Activated CD4-positive, alpha-beta T cell treated with anti-CD3 and anti-CD28 coated beads for 1 hour (primary cell): ENCODE data around the gene ZCCHC10.
"Not testable (repeated sequence)": the region's sequence is repeated elsewhere in the genome, so short reads cannot be mapped to it uniquely, and the experiment has no call there.

Source experiments
- DNase-seq: peaks from one replicate; pipeline ENCODE4 v3.0.0-alpha.2; 2020

Gene ZCCHC10

DNA sequence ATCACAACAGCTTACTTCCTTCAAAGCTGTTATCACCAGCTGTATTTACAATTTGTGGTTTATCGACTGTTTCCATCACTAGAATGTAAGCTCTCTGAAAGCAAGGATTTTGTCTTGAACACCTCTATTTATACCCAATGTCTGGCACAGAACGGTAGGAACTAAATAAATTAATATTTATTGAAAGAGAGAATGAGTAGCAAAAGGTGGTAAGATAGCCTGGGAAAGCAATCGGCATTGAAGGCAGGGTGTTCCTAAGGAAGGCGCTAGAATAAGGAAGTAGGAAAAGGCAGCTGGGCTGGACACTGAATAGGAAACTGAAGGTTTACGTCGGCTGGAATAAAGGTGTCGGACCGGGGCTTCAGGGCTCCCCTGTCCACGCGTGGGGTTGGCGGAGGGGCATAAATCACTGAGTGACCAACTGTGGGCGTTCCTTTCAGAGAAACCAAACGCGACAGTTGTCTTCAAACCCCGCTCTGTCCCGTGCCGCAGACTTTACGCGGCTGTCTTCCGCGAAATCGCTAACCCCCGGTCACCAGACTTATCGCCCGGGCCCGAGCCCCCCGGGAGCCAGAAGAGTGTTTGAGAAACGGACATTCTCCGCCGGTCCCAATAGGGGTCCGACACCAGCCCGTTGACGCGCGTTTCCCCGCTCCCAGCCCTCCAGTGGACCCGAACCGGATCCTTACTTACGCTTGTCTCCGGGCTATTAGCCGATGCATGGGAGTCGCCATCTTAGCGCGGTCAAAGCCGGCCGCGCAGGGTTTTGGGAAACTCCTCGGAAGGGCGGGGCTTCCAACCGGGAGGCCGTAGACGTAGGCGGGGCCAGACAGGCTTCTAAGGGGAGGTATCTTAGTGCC lies at the start of gene ZCCHC10:
Gene ZCCHC10, minus strand, starts transcription at position 746 of the 860 bp plus-strand sequence. Its CDS starts 12 bp downstream, at position 734.
- peak; percentile 84 for DNase-seq

DNA sequence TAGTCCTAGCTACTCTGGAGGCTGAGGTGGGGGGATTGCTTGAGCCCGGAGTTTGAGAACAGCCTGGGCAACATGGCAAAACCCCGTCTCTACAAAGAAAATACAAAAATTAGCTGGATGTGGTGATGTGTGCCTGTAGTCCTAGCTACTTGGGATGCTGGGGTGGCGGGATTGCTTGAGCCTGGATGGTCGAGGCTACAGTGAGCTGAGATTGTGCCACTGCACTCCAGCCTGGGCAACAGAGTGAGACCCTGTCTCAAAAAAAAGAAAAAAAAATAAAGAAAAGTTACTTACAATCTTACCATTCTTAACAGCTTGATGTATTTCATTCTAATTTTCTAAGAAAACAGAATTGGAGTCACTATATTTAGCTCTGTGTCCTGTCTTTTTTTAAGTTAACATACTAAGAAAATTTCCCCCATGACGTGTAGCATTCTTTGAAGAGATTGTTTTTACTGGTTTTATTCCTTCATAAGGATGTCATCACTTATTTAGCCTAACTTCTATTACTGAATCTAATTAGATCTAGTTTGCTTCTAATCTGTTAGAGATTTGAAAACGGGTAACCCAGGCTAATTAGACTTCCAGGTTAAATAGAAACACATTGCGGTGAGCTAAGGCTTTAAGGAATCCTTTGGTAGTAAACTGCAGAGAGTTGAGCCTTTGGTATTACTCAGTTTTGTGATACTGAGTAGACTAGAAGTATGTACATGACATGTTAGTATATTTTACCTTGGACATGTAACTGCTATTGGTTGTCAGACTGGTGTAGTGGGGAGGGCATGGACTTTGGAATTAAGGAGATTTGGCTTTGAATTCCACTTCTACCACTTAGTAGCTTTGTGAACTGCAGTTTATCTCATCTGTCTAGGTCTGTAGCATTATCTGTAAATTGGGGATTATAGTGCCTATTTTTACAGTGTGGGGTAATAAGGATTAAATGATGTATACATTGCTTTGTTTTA lies 49.5 kb upstream of the ZCCHC10 start:
- DNase-seq = no peak

DNA sequence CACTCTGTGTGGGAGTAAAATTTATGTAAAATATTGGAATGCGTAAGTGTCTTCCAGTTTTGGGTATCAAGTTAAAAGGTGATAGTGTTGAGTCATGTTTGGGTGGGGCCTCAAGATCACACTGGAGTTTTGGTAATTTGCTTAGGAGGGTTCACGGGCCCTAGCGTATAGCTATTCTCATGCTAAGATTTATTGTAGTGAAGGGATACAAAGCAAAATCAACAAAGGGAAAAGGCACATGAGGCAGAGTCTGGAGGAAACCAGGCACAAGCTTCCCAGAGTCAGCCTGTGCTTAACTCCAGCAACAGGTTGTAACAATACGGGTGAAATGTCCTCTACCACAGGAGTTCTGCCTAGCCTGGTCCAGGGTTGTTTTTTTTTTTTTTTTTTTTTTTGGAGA lies 45.7 kb upstream of the ZCCHC10 start:
- DNase-seq = no peak

DNA sequence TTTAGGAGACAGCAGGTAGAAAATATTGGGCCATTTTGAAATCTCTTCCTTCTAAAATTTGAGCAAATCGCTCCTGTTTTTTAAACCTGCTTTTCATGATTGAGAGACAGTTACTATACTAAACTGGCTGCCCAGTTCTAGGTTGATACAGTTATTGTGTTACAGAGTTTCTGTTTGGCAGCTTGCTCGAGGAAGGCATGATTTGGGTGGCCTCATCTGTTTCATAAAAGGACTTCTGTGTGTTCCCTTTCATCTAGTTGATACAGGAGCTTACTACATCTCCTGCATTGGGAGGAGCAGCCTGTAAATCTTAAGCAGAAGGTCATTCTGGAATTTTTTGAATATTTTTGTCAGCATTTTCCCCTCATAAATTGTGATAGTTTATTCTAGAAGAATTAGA lies 39.7 kb upstream of the ZCCHC10 start:
- DNase-seq = no peak

DNA sequence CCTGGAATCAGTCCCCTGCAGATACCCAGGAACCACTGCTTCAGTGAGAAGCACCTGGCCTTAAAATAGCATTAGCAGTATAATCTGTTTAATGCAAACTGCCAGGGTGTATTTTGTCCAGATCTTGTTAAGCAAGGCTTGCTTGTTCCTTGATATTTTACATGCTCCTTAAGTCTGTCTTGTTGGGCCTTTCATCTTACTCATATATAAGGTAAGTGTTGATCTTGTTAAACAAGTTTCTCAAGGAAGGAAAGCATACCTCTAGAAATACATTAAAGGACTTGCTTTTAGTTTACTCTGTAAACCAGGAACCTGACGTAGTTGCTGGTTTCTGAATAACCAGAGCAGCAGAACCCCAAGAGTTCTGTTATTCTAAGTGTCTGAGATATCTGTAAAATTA lies 39.1 kb upstream of the ZCCHC10 start:
- no peak for DNase-seq

DNA sequence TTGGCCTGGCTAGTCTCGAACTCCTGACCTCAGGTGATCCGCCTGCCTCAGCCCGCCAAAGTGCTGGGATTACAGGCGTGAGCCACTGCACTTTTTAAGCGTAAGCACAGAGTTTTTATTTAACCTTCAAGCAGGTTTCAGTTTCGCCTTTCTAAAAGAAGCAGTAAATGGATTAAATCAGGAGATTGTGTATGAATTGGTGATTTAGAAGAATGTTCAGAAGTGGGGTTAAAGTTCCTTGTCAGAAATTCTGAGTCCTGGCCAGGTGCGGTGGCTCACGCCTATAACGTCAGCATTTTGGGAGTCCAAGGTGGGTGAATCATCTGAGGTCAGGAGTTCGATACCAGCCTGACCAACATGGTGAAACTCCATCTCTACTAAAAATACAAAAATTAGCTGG lies 37.6 kb upstream of the ZCCHC10 start:
- DNase-seq = no peak

DNA sequence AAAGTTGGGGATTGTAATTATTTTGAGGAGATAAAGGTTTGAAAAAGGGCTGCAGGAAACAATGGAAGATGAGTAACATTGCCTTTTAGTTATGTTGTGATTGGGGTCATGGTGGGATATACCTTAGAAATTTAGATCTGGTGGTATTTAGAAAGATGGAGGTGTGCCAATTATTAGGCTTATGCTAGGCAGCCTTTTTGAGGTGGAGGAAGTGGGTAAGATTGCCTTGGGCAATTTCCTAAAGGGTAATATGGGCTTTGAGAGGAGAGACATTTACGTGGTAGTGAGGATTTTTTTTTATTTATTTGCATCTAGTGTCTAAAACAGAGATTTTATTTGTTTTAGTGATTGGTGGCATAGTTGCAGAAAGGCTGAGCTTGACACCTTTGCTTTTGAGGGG lies 35.9 kb upstream of the ZCCHC10 start:
- DNase-seq = no peak

DNA sequence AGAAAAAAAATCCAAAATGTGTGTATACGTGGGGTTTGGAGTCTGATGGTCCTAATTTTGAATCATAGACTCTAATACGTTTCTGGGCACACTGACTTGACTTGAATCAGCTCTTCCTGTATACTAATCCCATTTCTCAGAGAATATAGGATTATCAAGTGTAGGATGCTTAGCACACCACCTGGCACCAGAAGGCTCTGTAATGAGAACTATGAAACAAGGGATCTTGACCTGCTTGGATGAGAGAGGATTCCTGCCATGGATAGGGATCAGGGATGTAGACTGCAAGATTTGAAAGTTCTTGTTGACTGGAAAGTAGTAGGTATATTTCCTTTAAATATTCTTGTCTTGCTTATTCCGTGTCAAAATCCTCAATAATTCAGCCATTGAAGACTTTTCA lies 33.3 kb upstream of the ZCCHC10 start:
- DNase-seq = no peak

DNA sequence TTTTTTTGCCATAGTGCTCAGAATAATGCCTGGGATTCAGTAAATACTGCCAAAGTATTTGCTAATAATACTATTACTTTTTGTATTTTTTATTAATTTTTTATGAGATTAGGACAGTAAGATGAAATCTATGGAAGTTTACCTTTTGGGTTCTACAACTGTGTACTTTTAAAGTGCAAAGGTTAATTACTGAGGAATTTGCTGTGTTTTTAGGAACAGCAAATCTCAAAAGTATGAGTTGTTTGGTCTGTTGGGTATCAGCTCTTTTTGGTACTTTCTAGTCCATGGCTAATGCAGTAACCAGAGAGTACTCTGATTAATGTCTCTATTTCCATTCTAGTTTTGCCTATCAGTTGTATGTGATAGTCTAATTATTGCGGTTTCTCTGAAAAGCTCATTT lies 30.5 kb upstream of the ZCCHC10 start:
- no peak for DNase-seq

DNA sequence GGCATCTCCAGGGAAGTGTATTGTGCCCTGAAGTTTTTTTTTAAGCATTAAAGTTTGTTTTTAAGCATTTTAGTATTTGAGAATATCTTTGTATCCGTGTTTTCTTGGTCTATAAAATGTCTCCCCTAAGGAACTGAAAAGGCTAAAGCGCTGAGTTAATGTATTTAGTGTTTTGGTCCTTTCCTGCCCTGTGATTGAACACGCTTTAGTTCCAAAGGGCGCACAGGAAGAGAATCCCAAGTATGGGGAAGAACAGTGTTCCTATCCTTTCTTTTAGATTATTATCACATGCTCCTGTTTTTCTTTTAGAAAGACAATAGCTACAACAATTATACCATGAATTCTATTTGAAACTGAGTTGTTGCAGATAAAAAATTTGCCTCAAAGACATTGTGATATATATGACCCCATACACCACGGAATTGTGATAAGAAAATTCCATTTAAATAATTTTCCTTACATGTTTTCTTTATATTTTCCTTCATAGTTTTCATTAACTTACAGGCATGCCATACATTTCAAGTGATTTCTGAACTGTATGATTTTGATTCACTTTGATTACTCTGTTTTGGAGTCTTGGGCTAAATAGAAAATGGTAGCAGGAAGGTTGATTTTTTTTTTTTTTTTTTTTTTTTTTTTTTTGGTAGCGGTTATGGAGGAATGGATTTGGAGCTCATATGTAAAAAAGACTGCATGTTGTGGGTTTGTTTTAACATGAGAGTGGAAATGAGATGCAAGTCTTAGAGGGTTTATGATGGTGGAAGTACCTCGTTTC lies 28.5 kb upstream of the ZCCHC10 start:
- DNase-seq = no peak

DNA sequence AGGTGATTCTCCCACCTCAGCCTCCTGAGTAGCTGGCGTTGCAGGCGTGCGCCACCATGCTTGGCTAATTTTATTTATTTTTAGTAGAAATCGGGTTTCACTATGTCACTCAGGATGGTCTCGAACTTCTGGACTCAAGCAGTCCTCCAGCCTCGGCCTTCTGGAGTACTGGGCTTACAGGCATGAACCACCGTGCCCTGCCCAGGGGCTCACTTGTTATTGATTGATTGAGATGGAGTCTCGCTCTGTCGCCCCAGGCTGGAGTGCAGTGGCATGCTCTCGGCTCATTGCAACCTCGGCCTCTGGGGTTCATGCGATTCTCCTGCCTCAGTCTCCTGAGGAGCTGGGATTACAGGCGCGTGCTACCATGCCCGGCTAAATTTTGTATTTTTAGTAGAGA lies 27.1 kb upstream of the ZCCHC10 start:
- DNase-seq = no peak

DNA sequence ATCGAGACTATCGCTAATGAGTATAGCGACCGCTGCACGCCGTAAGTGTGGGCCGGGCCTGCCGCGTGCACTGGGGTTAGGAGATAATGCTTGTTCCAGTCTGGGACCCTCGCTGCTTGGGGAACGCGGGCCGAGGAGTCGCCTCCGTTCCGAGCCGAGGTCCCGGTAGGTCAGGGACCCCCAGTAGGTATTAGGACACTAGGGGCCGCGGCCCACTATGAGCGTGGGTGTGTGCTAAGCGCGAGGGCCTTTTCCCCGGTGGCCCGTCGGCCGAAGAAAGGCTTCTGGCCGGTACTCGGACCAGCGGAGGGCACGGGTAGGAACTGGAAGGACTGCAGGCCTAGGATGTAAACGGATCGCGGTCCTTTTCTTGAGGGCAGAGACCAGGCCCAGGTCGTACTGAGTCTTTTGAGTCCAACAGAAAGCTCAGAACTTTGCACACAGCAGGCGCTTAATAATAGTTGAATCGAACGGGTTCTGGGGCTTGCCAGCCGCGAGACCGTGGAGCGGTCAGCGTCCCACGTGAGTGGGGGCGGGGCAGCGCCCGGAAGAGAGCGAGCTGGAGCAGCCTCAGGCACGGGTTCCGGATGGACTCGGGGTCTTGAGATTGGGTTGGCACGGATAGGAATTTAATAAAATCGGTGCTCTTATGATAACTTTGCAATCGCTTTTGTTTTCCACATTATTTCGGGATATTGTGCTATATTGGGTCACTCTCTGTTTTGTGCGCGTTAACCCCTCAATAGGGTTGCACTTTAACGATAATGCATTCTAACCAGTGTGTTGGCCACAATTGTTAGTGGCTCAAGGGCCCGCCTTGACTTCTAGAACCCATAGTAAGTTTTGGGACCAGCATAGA lies 26.2 kb upstream of the ZCCHC10 start:
- DNase-seq = peak; percentile 14

DNA sequence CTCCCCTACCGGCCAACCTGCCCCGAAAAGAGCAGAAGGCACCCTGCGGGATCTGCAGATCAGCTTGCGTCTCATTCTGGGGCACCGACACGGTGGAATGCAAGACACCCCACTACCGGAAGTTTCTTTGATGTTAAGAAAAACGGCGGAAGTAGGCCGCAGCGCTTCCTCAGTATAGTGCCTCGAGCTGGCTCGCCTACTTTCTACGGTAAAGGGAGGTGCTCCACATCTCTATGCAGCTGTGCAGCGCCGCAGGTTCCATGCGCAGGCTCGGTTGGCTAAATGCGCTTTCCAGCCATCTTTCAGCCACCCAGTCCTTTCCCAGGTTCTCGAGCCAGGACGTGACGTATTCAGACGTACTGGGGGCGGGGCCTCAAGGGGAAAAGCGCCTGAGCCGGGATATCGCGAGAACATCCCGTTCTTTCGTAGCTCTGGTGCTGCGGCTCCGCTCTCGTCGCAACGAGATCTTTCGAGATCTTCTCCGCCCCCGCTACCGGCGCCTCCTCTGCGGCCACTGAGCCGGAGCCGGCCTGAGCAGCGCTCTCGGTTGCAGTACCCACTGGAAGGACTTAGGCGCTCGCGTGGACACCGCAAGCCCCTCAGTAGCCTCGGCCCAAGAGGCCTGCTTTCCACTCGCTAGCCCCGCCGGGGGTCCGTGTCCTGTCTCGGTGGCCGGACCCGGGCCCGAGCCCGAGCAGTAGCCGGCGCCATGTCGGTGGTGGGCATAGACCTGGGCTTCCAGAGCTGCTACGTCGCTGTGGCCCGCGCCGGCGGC lies 25.4 kb upstream of the ZCCHC10 start, which contains the start of gene HSPA4:
Gene HSPA4, plus strand, starts transcription at position 472 of the 775 bp plus-strand sequence. Its CDS starts 238 bp downstream, at position 710.
- peak; percentile 94 for DNase-seq

DNA sequence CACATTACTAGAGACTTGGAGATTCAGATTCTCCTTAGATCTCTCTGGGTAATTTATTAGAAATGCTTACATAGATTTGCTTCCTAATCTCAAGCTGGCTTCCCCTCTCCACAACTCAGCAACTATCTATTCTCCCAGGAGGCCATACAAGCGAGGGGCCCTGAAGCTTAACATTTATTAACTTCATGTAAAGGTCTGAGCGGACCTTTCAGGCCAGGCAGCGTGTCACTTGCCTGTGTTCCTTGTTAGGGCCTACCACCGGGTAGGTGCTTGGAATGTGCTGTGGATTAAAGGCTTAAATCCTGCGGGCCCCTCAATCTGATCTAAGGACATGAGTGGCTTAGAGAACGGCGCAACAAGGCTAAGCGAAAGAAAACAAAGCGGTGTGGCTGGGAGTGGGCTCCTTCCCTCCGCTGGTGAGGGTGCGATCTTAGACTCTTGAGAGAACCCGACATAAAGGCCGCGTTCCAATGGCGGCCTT lies 24.8 kb upstream of the ZCCHC10 start:
- DNase-seq = no peak

DNA sequence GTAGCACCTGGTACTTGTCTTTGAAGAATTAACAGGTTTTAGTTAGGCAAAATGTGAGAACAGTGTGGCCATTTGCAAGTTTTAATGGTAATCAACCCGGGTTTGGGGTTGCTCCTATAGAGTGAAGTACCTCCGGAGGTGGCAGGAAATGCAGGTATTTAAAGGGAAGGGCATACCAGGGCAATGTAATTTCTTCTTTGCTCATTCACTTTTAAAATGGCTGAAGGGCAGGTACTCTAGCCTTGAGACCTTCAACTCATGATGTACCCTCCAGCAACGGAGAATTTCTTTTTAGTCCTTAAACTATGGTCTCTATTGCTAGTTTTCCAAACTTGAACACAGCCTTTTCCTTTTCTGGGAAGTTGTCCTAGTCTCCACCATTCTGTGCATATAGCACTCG lies 24.2 kb upstream of the ZCCHC10 start:
- DNase-seq = no peak

DNA sequence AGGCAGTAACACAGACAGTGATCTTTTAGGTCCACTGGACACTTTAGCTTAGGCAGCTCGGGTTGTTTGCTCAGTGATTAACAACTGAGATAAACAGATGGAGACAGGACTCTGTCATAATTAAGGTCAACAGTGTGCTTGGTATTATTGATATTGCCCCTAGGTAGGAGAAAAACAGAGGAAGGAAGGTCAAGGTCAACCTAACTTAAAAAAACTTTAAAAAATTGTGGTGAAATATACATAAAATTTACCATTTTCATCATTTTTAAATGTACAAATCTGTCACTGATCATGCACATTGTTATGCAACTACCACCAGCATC lies 23.3 kb upstream of the ZCCHC10 start:
- no peak for DNase-seq

DNA sequence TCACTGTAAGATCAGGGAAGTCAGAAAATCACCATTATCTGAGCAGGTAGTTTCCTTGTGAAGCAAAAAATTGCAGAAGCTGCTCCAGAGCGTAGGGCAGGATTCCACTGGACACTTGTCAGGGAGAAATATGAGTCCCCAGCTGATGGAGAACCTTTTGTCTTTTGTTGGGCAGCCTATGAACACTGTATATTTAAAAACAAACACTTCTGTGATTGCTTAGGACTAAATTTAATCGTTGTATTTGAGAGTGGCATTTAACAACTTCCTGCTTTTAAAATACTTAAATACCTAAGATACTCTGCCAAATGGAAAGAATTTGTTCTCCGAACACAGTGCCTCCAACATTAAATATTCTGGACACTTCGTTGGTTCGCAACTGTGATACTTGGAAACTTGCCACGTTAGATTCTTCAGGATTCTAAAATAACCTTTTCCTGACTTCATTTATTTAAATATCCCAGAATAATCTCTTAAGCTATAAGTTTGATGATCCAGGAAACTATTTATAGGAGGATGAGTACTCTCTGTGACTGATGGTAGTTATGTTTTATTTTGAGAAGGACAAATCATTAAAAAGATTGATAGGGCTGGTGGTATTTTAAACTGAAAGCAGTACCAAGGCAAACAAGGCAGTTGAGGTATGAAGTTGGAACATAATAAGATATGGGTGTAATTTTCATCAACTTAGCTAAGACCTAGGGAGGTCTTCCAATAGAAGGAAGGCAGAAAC lies 22.8 kb upstream of the ZCCHC10 start:
- no peak for DNase-seq

DNA sequence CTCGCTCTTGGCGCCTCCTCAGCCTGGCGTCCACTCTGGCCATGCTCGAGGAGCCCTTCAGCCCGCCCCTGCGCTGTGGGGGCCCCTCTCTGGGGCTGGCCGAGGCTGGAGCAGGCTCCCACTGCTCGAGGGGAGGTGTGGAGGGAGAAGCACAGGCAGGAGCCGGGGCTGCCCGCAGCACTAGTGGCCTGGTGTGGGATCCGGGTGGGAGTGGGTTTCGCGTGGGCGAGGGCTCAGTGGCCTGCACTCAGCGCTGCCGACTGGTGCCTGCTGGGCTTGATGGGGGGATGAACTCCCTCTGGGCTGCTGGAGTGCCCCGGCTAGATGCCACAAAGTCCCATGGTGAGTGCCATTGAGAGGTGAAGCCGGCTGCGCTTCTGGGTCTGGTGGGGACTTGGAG lies 21.1 kb upstream of the ZCCHC10 start:
- DNase-seq = no peak

DNA sequence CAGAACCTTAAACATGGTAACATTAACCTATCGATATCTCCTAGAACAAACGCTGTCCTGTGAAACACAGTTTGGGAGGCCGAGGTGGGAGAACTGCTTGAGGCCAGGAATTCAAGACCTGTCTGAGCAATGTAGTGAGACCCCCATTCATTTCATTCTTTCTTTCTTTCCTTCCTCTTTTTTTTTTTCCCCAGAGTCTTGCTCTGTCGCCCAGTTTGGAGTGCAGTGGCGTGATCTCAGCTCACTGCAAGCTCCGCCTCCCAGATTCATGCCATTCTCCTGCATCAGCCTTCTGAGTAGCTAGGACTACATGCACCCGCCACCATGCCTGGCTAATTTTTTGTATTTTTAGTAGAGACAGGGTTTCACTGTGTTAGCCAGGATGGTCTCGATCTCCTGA lies 20.2 kb upstream of the ZCCHC10 start:
- not testable (repeated sequence) for DNase-seq

DNA sequence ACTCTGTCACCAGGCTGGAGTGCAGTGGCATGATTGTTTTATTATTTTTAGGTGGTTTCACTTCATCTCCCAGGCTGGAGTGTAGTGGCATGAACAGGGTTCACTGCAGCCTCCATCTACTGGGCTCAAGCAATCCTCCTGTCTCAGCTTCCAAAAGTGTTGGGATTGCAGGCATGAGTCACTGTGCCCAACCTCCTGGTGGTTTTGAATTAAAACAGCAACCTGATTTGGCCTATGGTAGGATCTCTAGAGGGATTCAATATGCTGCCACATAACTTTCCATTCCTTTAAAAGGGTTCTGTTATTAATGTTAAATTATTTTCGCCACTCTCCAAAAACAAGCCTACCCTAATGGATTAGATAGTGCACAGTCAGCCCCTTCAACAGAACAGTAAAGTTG lies 15.6 kb upstream of the ZCCHC10 start:
- DNase-seq = no peak
